GM12878 (cell line): Measurements from ENCODE around the gene ELAPOR1. TPM values are rescaled to one million over a fixed set of nuclear protein-coding genes. Genes with fewer than 3 reads are reported as not detected.

Source experiments
- ATF7 ChIP-seq: fragments of 450-650 bp; IDR thresholded peaks from 2 replicates; pipeline ENCODE4 v1.6.1; 2016; ENCODE audit warnings: low read depth, mild to moderate bottlenecking
- EGR1 ChIP-seq, 2 experiments: IDR thresholded peaks; 1 replicate in 1 of 2; 2 replicates in 1 of 2; pipeline ENCODE4 v1.6.1; 2011 to 2012; ENCODE audit warnings: low read depth in 2 of 2, low read length in 2 of 2, borderline replicate concordance in 1 of 2, mild to moderate bottlenecking in 1 of 2, moderate library complexity in 1 of 2
- EP300 ChIP-seq, 2 experiments: fragments of 150-350 bp in 1 of 2; IDR thresholded peaks; 2 replicates each; pipeline ENCODE4 v1.6.1; 2011 to 2012; ENCODE audit warnings: low read depth in 2 of 2, low read length in 2 of 2, borderline replicate concordance in 1 of 2, improper control_type of control experiment in 1 of 2, inconsistent platforms in 1 of 2; ENCODE audit not compliant: control insufficient read depth in 1 of 2
- KAT2A ChIP-seq: conservative IDR thresholded peaks from 2 replicates; pipeline ENCODE4 v1.6.1; 2011; ENCODE audit warnings: low read depth, low read length; ENCODE audit not compliant: control insufficient read depth
- KDM1A ChIP-seq: fragments of 200-600 bp; sonication (generic); IDR thresholded peaks from 2 replicates; pipeline ENCODE4 v1.6.1; 2016; ENCODE audit warnings: borderline replicate concordance
- POLR2A ChIP-seq: IDR thresholded peaks from 2 replicates; pipeline ENCODE4 v1.6.1; 2011; ENCODE audit warnings: low read depth, mild to moderate bottlenecking, low read length
- POU2F2 ChIP-seq: IDR thresholded peaks from 3 replicates; pipeline ENCODE4 v1.6.1; 2011; ENCODE audit warnings: low read depth, mild to moderate bottlenecking, low read length, borderline replicate concordance
- RAD51 ChIP-seq: fragments of 450-650 bp; IDR thresholded peaks from 2 replicates; pipeline ENCODE4 v1.6.1; 2016; ENCODE audit warnings: moderate library complexity, mild to moderate bottlenecking, inconsistent platforms
- SIN3A ChIP-seq: IDR thresholded peaks from 2 replicates; pipeline ENCODE4 v1.6.1; 2012; ENCODE audit warnings: low read depth, low read length, improper control_type of control experiment
- ZNF207 ChIP-seq: fragments of 450-650 bp; IDR thresholded peaks from 2 replicates; pipeline ENCODE4 v1.6.1; 2014; ENCODE audit warnings: antibody characterized with exemption, mild to moderate bottlenecking, borderline replicate concordance
- polyA plus RNA-seq, 11 experiments: library from polyadenylated mRNA; depleted of rRNA in 4 of 11; unstranded in 6 of 11; stranded (reverse) in 5 of 11; fragments of >200 nt; fragmentation: Nextera tagmentation in 4 of 11; fragmentation: Illumina TruSeq in 1 of 11; extraction: Ambion mirVana in 4 of 11; extraction: Trizol in 1 of 11; gene quantifications; 1 replicate in 1 of 11; 2 replicates in 10 of 11; pipeline versions ENCODE4 v1.2.1 to v1.2.3, GENCODE V29; 2011 to 2016; ENCODE audit warnings: inconsistent platforms in 2 of 11, missing spikeins in 2 of 11, low read depth in 1 of 11
- total RNA-seq, 4 experiments: library from RNA; depleted of rRNA in 3 of 4; stranded (reverse); fragments of >200 nt in 3 of 4; fragmentation: Illumina TruSeq in 1 of 4; extraction: Trizol in 1 of 4; gene quantifications; 2 replicates each; pipeline versions ENCODE4 v1.2.1 to v1.2.3, GENCODE V29; 2013 to 2021
- TF ChIP-seq, protein P1 (sequence below): fragments of 450-650 bp; IDR thresholded peaks from 2 replicates; pipeline ENCODE4 v1.6.1; 2018; ENCODE audit warnings: borderline replicate concordance, mild to moderate bottlenecking; ENCODE audit not compliant: partially characterized antibody
- TF ChIP-seq, protein P2 (sequence below): fragments of 450-650 bp; conservative IDR thresholded peaks from 2 replicates; pipeline ENCODE4 v1.6.1; 2017; ENCODE audit warnings: mild to moderate bottlenecking, moderate library complexity
- TF ChIP-seq, protein P3 (sequence below): fragments of 450-650 bp; IDR thresholded peaks from 2 replicates; pipeline ENCODE4 v1.6.1; 2017; ENCODE audit warnings: borderline replicate concordance
- TF ChIP-seq, protein P4 (sequence below): fragments of 450-650 bp; IDR thresholded peaks from 2 replicates; pipeline ENCODE4 v1.6.1; 2017; ENCODE audit warnings: mild to moderate bottlenecking, low read depth, inconsistent platforms; ENCODE audit not compliant: poor library complexity, severe bottlenecking
- TF ChIP-seq, protein P5 (sequence below): fragments of 450-650 bp; formaldehyde crosslinking; IDR thresholded peaks from 2 replicates; pipeline ENCODE4 v1.4.0; 2022; ENCODE audit warnings: mild to moderate bottlenecking, moderate library complexity

ELAPOR1 gene
- total and polyA plus RNA-seq, 10 of the 15 experiments (the other 5 are each of a cell fraction or from before 2014, with no cell fraction given): 0.04 to 2.1 (median 0.19) TPM; not detected in 2

DNA sequence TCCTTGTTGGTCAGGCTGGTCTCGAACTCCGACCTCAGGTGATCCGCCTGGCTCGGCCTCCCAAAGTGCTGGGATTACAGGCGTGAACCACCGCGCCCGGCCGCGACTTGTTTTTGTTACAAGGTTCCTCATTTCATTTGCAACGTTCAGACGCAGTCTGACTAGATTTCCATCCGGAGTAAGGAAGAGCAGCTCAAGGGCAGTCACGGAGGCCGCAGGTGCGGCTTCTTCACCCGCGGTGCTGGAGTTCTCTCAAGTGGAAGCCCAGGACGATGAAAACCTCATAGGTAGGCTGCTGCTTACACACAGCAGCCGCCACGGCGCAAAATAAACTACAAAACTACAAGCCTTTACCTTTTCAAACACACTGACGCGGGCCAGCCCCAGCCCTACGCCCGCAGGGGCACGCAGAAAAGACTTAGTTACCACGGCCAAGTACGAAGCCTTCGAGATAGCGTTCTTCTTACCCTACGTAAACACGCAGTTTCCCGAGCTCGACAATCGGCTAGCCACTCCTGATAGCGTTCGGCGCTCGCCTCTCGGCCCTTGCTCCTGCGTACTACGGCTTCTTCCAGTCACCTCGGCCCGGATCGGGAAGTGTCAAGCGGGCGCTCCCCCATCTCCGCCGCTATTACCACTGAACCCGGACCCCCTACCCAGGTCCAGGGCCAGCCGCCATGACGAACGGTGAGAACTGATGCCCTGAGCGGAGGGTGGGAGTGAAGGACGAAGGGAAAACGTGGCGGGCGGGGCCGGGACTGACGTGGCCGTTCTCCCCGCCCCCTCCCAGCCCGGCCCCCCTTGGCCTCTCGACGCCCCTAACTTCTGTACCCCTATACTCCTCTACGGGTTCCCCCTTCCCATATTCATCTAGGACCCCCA is 23.5 kb upstream of the ELAPOR1 start, which contains the start of gene TMEM167B (continued):
- TF ChIP-seq SIN3A: peak; percentile 85
- peak; percentile 93 for TF ChIP-seq ZNF207
- TF ChIP-seq POU2F2: peak; percentile 73; the same call in 2 of the 3 replicates
- peak; percentile 68 to 91; a peak in 2 of 3 replicates for TF ChIP-seq EGR1 (IDR thresholded peaks at IDR 0.05; ENCODE audit: borderline replicate concordance in 1 of 2, low read depth in 2 of 2, low read length in 2 of 2)
- TF ChIP-seq, protein P1, sequence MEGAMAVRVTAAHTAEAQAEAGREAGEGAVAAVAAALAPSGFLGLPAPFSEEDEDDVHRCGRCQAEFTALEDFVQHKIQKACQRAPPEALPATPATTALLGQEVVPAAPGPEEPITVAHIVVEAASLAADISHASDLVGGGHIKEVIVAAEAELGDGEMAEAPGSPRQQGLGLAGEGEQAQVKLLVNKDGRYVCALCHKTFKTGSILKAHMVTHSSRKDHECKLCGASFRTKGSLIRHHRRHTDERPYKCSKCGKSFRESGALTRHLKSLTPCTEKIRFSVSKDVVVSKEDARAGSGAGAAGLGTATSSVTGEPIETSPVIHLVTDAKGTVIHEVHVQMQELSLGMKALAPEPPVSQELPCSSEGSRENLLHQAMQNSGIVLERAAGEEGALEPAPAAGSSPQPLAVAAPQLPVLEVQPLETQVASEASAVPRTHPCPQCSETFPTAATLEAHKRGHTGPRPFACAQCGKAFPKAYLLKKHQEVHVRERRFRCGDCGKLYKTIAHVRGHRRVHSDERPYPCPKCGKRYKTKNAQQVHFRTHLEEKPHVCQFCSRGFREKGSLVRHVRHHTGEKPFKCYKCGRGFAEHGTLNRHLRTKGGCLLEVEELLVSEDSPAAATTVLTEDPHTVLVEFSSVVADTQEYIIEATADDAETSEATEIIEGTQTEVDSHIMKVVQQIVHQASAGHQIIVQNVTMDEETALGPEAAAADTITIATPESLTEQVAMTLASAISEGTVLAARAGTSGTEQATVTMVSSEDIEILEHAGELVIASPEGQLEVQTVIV: peak; percentile 86
- TF ChIP-seq, protein P2, sequence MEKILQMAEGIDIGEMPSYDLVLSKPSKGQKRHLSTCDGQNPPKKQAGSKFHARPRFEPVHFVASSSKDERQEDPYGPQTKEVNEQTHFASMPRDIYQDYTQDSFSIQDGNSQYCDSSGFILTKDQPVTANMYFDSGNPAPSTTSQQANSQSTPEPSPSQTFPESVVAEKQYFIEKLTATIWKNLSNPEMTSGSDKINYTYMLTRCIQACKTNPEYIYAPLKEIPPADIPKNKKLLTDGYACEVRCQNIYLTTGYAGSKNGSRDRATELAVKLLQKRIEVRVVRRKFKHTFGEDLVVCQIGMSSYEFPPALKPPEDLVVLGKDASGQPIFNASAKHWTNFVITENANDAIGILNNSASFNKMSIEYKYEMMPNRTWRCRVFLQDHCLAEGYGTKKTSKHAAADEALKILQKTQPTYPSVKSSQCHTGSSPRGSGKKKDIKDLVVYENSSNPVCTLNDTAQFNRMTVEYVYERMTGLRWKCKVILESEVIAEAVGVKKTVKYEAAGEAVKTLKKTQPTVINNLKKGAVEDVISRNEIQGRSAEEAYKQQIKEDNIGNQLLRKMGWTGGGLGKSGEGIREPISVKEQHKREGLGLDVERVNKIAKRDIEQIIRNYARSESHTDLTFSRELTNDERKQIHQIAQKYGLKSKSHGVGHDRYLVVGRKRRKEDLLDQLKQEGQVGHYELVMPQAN: 0 out of 2 replicates have a peak, but pooled peaks have one; percentile 76
- TF ChIP-seq, protein P3, sequence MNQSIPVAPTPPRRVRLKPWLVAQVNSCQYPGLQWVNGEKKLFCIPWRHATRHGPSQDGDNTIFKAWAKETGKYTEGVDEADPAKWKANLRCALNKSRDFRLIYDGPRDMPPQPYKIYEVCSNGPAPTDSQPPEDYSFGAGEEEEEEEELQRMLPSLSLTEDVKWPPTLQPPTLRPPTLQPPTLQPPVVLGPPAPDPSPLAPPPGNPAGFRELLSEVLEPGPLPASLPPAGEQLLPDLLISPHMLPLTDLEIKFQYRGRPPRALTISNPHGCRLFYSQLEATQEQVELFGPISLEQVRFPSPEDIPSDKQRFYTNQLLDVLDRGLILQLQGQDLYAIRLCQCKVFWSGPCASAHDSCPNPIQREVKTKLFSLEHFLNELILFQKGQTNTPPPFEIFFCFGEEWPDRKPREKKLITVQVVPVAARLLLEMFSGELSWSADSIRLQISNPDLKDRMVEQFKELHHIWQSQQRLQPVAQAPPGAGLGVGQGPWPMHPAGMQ: no peak
- peak; percentile 83 for TF ChIP-seq ATF7
- peak; percentile 90 for TF ChIP-seq RAD51
- TF ChIP-seq KAT2A: no peak
- TF ChIP-seq KDM1A: no peak
- TF ChIP-seq EP300 (IDR thresholded peaks at IDR 0.05; ENCODE audit: borderline replicate concordance in 1 of 2, control insufficient read depth in 1 of 2, low read depth in 2 of 2, low read length in 2 of 2): 0 out of 4 replicates have a peak, but pooled peaks of 1 of the 2 experiments have one; percentile 6
- TF ChIP-seq, protein P4, sequence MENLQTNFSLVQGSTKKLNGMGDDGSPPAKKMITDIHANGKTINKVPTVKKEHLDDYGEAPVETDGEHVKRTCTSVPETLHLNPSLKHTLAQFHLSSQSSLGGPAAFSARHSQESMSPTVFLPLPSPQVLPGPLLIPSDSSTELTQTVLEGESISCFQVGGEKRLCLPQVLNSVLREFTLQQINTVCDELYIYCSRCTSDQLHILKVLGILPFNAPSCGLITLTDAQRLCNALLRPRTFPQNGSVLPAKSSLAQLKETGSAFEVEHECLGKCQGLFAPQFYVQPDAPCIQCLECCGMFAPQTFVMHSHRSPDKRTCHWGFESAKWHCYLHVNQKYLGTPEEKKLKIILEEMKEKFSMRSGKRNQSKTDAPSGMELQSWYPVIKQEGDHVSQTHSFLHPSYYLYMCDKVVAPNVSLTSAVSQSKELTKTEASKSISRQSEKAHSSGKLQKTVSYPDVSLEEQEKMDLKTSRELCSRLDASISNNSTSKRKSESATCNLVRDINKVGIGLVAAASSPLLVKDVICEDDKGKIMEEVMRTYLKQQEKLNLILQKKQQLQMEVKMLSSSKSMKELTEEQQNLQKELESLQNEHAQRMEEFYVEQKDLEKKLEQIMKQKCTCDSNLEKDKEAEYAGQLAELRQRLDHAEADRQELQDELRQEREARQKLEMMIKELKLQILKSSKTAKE: peak; percentile 35
- TF ChIP-seq, protein P5, sequence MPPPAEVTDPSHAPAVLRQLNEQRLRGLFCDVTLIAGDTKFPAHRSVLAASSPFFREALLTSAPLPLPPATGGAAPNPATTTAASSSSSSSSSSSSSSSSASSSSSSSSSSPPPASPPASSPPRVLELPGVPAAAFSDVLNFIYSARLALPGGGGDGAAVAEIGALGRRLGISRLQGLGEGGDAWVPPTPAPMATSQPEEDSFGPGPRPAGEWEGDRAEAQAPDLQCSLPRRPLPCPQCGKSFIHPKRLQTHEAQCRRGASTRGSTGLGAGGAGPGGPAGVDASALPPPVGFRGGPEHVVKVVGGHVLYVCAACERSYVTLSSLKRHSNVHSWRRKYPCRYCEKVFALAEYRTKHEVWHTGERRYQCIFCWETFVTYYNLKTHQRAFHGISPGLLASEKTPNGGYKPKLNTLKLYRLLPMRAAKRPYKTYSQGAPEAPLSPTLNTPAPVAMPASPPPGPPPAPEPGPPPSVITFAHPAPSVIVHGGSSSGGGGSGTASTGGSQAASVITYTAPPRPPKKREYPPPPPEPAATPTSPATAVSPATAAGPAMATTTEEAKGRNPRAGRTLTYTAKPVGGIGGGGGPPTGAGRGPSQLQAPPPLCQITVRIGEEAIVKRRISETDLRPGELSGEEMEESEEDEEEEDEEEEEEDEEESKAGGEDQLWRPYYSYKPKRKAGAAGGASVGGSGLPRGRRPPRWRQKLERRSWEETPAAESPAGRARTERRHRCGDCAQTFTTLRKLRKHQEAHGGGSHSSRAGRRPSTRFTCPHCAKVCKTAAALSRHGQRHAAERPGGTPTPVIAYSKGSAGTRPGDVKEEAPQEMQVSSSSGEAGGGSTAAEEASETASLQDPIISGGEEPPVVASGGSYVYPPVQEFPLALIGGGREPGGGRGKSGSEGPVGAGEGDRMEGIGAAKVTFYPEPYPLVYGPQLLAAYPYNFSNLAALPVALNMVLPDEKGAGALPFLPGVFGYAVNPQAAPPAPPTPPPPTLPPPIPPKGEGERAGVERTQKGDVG: no peak
- peak; percentile 89 for TF ChIP-seq POLR2A
